Stimulated activated CD8-positive, alpha-beta memory T cell treated with anti-CD3 and anti-CD28 coated beads, Interleukin-2, amount 100 ng/mL, for 1 hour (primary cell): ENCODE measurements around the gene TMEM229A.
"Not testable (repeated sequence)": the region's sequence is repeated elsewhere in the genome, so short reads cannot be mapped to it uniquely, and the experiment has no call there.

ENCODE experiments used
- DNase-seq, 2 donors: peaks; one replicate each; pipeline ENCODE4 v3.0.0-alpha.2; 2020; ENCODE audit warnings: low read depth in 2 of 2

TMEM229A gene

DNA sequence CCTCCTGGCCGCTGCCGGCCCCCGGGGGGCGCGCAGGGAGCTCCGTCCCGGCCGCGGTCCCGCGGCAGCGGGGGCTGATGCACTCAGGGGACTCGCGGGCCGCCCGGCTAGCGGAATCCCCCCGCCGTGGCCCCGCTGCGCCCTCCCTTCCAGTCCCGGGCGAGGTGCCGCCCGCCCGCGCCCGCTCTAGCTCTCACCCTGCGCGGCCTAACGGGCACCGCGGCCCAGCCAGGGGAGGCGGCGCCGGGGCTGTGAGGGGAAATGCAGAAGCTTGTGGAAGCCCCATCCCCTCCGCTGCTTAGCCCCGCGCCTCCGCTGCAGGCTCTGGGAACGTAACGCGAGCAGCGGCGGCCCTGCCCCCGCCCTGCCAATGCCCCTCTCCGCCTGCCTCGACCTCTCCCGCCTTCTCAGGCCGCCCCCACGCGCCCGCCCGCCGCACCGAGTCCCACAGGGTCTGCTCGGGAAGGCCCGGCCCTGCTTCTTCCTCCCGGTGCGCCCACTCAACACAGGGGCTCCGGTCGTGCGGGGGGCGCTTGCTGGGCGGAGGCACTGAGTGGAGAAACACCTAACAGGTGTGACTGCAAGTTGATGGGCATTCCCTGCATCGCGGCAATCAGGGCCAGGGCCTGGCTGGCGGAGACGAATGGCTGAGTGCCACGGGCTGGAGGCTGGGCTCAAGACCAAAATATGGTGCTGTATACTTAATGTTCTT is 384 bp upstream of the TMEM229A start:
- DNase-seq, result no peak

DNA sequence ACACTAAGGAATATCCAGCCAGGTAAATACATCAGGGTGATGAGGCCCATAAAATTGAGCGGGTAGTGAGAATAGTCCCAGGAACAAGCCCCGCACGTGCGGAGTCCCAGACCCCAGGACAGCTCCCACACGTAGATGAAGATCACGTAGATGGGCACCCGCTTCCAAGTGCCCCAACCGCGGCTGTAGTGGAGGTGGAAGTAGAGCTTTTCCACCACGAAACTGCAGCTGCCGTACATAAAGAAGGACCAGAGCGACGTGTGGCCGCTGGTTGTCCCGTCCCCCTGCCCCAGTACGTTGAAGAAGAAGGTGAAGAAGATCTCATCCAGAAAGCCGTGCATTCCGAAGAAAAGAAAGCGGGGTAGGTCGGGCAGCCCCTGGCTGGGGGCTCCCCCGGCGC is 948 bp downstream of the TMEM229A start:
- DNase-seq, result no peak

DNA sequence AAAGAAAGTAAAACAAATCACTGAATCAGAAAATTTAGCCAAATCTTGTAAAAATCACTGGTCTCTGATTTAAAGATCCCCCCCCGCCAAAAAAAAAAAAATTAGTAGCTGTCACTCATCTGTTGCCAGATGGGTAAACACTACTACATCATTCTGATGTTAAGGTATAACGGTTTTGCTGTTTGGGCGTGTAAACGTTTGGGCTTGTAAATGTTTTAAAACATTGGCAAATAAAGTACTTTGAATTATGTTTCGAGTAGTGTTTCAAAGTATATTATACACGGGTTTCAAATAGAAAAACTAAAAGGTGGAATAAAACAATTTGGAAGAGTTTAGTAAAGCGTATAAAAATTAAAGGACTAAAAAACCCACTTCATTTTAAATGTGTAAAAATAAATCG is 1.5 kb downstream of the TMEM229A start:
- DNase-seq, result no peak

DNA sequence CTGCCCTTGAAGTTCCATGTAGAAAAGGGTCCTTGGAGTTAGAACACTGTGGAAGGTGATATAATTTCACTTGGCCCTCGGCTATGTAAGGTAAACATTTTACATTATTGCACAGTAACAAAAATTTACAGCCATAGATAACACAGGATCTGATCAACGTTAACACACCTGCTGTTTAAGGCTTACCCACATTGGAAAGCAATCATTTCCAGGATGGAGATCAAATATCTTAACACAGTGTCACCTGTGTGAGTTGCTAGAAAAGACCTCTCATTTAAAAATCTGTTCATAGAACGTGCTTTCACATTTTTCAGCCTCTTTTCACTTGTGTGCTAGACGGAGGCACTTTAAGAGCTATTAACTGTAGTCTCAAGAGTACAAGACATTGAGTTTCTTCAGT is 1.9 kb downstream of the TMEM229A start:
- no peak for DNase-seq

DNA sequence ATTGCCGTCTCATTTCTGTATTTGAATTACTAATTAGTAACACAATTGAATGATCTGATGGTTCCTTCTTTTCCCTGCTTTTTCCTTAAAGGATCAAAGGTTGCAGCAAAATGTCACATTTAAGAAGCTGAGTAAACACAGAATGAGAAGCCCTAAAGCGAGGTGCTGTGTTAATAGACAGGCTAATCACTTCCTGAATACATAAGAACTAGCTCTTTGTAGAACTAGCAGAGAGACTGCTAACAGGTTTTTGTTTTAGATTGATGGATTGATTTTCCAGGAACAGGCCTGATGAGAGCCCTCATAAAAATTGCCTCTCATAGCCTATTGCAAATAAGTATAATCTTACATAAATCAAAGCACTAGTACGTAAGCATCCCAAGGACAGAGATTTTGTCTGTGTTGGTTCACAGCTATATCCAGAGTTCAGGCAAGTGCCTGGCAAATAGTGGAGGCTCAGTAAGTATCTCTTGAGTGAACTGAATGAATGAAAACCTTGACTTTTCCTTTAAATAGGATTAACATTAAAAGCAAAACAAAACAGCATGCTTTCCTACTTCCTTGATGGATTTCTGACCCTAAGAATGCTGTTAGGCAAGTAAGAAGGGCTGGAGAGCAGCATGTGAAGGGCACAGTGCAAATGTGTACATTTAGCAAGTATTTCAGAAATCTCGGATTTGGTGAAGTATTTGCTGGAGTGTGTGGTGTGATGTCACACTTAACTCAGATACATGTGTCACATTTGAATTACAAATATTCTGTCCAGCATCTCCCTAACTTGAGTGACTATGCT is 3.3 kb downstream of the TMEM229A start:
- DNase-seq, result no peak

DNA sequence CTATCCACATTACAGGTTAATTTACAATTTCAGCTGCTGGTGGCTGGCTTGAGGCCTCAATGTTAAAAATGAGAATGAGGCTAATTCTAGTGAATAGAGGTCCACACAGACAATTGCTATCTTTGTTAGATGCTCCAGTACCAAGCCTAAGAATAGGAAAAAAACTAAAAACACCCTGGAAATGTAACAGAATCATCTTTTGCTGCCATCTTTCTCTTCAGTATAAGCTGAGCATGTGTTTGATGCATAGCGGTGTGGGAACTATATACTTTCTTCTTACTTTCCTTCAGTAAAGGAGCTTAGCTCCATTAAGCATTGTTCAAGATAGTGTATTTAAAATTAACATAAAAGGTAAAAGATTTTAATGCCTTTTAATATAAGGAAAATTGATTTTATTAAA is 5.6 kb downstream of the TMEM229A start:
- DNase-seq, result no peak

DNA sequence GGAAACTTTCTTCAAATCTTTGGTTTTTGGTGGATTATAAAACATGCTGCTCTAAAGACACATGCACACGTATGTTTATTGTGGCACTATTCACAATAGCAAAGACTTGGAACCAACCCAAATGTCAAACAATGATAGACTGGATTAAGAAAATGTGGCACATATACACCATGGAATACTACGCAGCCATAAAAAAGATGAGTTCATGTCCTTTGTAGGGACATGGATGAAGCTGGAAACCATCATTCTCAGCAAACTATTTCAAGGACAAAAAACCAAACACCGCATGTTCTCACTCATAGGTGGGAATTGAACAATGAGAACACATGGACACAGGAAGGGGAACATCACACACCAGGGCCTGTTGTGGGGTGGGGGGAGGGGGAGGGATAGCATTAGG is 8.5 kb downstream of the TMEM229A start:
- DNase-seq, result not testable (repeated sequence)

DNA sequence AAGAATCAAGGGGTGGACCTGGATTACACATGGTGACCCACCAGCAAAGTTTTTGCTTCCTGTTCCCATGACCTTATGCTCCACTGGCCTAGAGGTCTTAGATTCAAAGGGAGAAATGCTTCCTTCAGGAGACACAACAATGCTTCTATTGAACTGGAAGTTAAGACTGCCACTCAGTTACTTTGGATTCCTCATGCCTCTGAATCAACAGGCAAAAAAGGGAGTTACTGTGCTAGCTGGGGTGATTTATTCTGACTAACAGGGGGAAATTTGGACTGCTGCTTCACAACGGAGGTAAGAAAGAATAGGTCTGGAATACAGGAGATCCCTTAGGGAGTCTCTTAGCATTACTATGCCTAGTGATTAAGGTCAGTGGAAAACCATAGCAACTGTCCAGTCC is 10.3 kb downstream of the TMEM229A start:
- DNase-seq, result no peak

DNA sequence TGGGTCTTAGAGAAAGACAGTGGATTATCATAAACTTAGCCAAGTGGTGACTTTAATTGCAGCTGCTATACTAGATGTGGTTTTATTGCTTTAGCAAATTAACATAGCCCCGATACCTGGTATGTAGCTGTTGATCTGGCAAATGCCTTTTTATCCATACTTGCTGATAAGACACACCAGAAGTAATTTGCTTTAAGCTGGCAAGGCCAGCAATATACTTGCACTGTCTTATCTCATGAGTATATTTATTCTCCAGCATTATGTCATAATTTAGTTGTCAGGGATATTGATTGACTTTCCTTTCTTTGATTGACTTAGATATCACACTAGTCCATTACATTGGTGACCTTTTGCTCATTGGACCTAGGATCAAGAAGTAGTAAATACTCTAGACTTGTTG is 12.8 kb downstream of the TMEM229A start:
- no peak for DNase-seq

DNA sequence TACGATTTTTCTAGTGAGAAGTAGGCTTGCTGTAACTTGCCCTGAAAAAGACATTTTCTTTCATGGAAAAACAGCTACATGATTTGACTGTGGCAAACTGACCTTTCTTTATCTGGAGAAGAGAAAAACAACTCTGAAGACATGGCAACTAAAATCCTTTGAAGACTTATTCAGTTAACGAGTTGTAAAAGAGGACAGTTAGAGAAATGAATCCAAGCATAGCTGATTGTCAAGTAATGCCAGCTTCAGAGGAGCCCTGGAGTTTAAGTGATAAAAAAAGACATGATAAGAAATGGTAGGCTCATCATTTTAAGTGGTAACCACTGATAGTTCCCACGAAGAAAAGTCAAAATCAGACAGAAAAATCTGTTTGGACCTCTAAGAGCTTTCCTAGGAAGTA is 19.6 kb downstream of the TMEM229A start:
- DNase-seq, result no peak

DNA sequence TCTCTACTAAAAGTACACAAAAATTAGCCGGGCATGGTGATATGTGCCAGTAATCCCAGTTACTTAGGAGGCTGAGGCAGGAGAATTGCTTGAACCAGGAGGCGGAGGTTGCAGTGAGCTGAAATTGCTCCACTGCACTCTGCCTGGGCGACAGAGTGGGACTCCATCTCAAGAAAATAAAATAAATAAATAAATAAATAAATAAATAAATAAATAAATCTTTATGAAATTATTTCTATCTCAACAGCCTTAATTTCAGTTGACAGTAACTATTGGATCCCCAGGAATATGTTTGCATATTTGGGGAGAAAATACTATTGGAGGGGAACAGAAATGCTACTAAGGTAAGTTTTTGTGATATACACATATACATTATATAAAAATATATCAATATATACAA is 20.0 kb downstream of the TMEM229A start:
- no peak for DNase-seq

DNA sequence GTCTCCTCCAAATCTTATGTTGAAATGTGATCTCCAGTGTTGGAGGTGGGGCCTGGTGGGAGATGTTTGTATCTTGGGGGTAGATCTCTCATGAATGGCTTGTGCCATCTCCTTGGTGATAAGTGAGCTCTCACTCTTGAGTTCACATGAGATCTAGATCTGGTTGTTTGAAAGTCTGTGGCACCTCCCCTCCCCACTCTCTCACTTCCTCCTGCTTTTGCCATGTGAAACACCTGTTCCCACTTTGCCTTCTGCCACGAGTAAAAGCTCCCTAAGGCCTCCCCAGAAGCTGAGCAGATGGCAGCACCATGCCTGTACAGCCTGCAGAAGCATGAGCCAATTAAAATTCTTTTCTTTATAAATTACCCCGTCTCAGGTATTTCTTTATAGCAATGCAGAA is 23.5 kb downstream of the TMEM229A start:
- no peak for DNase-seq

DNA sequence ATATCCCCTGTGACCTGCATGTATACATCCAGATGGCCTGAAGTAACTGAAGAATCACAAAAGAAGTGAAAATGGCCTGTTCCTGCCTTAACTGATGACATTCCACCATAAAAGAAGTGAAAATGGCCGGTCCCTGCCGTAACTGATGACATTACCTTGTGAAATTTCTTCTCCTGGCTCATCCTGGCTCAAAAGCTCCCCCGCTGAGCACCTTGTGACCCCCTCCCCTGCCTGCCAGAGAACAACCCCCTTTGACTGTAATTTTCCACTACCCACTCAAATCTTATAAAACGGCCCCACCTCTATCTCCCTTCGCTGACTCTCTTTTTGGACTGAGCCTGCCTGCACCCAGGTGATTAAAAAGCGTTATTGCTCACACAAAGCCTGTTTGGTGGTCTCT is 24.6 kb downstream of the TMEM229A start:
- DNase-seq, result not testable (repeated sequence)

DNA sequence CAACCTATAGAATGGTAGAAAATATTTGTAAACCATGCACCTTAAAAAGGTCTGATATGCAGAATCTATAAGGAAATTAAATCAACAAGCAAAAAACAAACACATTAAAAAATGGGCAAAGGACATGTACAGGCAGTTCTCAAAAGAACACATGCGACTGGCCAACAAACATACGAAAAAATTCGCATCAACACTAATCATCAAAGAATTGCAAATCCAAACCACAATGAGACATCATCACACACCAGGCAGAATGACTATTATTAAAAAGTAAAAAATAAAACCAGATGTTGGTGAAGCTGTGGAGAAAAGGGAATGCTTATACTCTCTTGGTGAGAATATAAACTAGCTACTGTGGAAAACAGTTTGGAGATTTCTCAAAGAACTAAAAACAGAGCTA is 33.2 kb downstream of the TMEM229A start:
- no peak for DNase-seq

DNA sequence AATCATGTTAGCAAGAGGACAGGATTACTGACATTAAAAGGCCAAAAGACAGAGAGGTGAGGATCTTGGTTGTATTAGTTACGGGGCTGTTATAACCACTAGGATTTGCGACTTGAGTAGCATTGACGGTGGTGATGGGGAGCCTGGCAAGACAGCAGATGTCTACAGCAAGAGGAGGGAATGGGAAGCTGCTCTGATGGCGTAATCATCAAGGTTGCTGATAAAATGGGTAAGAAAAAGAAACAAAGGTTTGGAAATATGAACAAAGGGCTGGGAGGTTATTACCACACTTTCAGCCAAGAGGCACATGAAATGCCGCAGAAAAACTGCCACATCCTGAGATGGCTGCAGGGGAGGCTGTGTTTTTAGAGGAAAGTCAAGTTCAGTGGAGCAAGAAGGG is 33.9 kb downstream of the TMEM229A start:
- DNase-seq, result no peak

DNA sequence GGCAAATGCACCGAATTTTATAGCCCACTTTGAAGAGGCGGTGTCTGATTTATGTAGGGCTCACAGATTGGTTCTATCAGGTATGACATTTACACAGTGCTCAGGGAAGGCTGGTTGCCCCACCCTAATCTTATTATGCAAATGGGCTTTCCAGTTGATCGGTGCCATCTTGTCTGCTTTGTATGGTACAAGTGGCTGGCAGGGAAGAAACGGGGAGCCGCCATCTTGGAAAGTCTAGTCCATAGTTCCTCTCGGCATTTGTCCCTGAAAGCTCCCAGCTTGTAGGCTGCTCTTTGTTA is 36.6 kb downstream of the TMEM229A start:
- DNase-seq, result no peak

DNA sequence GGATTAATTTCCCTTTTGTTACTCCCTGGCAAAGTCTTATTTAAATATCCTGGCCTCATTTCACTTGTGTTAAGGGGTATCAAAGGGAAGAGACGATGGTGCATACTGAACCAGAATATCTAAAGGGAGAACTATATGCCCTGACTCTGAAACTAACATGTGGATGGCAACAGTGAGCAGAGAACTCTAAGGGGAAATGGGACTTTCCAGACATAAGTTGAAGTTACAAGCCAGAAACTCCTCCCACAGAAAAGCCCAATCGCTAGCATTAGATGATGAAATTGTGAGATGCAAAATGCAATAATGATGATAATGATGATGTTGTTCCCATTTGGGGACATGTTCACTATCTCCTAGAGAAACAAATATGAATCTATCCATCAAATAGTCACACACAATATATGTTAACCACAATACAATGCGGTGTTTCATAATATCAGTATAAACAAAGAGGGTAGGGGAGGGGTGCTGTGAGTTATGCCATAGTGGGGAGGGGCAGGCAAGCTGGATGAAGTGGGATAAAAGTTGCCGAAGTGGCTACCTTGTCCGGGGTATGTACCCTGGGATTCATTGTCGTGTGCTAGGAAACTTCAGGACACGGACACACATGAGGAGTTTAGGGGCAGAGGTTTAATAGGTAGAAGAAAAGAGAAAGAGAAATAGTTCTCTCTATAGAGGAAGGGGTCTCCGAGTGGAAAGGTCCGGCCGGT is 37.1 kb downstream of the TMEM229A start:
- no peak for DNase-seq

DNA sequence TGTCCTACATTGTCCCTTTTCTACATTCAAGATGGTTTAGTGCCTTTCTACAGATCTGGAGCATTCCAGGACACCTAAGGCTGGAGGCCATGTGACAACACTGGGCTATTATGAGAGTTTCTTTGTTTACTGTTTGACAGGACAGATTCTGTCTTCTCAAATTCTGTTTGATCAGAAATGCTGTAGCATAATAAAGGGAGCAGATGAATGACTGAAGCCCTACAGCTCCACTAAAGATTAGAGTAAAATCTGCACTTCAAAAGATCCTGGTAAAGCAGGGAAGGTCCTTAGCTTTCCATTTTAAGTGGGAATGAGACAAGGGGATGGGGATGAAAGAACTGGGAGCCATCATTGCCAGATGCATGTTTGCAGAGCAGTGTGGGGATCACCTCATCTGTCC is 38.4 kb downstream of the TMEM229A start:
- DNase-seq, result no peak

DNA sequence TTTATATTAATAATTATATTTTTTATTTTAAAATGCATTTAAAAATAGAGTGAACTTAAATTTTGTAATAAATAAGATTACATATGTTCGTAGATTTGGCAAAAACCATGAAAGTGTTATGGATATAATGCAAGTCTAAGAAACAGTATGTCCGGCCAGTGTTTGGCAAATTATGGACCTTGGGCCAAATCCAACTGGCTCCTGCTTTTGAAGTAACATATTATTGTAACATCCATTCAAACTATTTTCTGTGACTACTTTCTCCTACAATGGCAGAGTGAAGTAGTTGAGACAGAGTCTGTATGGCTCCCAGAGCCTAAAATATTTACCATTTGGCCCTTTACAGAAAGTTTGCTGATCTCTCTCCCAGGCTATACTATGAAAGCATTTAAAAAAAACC is 38.9 kb downstream of the TMEM229A start:
- DNase-seq, result no peak

DNA sequence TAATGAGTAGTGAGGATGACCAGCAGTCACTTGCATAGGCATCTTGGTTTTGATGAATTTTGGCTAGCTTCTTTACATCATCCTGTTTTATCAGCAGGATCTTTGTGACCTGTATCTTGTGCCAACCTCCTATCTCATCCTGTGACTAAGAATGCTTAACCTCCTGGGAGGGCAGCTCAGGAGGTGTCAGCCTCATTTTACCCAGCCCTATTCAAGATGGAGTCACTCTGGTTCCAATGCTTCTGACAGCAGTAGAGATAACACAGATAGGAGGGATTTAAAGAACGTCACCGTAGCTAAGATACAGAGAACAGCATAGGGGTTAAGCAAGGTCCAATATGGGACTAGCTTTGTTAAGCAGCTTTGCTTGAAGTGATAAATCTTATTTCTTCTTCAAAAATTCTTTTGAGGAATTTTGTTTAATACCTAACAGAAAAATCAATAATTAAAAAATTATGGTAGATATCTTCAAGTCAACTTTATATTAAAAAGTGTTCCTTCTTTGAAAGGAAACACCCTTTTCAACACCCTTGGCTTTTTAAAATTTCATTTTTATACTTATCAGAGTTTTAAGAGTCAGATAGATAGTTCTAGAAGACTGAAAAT is 39.9 kb downstream of the TMEM229A start:
- DNase-seq, result no peak

DNA sequence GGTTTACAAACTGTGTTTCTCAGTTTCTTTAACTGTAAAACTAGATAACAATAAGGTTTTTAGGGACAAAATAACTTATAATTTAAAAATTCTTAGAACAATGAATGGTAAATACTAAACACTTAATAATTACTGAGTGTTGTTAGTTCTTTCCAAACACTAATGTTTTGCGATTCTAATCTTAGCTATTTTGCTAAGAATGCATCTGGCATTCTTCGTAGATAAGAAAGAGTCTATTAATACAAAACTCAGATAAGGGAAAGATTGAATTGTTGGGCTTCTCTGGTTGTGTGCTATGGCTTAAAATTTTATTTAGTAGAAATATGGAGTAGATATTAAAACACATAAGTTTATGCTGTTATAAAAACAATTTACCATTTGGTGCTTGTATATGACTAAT is 45.4 kb downstream of the TMEM229A start:
- no peak for DNase-seq
